Measurements from ENCODE around the gene BPNT1.
A peak's percentile ranks its signal among the peaks of the same experiment; 100 is the strongest.

DNA sequence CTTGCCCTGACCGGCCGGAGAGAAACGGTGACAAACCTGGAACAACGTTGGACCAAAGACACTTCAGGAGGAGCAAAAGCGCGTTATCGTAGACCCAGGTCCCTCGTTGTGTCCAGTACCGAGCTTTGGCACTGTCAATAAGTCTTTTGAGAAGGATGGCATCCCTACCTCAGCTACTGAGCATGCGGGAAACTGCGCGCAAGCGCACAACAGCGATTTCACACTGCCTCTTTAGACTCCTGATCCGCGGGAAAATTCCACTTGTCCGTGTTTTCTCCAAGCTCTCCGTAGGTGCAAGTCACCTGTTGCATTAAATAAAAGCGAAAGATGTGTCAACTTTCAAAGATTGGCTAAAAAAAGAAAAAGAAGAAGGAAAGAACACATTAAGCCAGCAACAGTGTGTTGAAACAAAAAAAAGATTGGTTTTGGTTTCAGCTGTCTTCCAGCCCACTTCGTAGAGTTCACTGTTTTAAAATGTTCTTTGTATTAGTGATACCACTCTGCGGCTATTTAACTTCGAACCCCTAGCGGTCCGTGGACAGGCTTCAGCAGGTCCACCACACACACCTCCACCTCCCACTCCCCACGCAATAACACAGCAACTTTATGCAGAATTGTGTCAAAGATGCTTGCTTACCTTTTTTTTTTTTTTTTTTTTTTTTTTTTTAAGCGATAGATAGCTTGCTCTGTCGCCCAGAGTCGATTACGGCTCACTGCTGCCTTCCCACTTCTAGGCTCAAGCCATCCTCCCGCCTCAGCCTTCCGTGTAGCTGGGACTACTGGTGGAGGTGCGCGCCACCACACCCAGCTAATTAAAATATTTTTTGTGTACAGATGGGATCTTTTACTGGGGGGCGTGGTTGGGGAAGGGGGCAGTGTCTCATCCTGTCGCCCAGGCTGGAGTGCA, at the start of gene BPNT1:
- TF ChIP-seq, protein P1, sequence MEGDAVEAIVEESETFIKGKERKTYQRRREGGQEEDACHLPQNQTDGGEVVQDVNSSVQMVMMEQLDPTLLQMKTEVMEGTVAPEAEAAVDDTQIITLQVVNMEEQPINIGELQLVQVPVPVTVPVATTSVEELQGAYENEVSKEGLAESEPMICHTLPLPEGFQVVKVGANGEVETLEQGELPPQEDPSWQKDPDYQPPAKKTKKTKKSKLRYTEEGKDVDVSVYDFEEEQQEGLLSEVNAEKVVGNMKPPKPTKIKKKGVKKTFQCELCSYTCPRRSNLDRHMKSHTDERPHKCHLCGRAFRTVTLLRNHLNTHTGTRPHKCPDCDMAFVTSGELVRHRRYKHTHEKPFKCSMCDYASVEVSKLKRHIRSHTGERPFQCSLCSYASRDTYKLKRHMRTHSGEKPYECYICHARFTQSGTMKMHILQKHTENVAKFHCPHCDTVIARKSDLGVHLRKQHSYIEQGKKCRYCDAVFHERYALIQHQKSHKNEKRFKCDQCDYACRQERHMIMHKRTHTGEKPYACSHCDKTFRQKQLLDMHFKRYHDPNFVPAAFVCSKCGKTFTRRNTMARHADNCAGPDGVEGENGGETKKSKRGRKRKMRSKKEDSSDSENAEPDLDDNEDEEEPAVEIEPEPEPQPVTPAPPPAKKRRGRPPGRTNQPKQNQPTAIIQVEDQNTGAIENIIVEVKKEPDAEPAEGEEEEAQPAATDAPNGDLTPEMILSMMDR (CRISPR knock-in tag; IDR thresholded peaks at IDR 0.05): no peak
- TF ChIP-seq ZNF292 (CRISPR knock-in tag; IDR thresholded peaks at IDR 0.05; ENCODE audit: borderline replicate concordance, low read depth): no peak; the same call in 1 of the 2 replicates
- TF ChIP-seq, protein P2, sequence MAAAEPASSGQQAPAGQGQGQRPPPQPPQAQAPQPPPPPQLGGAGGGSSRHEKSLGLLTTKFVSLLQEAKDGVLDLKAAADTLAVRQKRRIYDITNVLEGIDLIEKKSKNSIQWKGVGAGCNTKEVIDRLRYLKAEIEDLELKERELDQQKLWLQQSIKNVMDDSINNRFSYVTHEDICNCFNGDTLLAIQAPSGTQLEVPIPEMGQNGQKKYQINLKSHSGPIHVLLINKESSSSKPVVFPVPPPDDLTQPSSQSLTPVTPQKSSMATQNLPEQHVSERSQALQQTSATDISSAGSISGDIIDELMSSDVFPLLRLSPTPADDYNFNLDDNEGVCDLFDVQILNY (CRISPR knock-in tag; conservative IDR thresholded peaks at IDR 0.05): no peak
- no peak for TF ChIP-seq ESRRA (CRISPR knock-in tag; IDR thresholded peaks at IDR 0.05; ENCODE audit: low read depth)
- no peak for TF ChIP-seq RBM39 (IDR thresholded peaks at IDR 0.05; ENCODE audit: low read depth, low read length, poor library complexity, severe bottlenecking)
- TF ChIP-seq, protein P3, sequence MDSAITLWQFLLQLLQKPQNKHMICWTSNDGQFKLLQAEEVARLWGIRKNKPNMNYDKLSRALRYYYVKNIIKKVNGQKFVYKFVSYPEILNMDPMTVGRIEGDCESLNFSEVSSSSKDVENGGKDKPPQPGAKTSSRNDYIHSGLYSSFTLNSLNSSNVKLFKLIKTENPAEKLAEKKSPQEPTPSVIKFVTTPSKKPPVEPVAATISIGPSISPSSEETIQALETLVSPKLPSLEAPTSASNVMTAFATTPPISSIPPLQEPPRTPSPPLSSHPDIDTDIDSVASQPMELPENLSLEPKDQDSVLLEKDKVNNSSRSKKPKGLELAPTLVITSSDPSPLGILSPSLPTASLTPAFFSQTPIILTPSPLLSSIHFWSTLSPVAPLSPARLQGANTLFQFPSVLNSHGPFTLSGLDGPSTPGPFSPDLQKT (CRISPR knock-in tag; IDR thresholded peaks at IDR 0.05; ENCODE audit: borderline replicate concordance): no peak
- no peak for TF ChIP-seq FOXJ3 (CRISPR knock-in tag; IDR thresholded peaks at IDR 0.05; ENCODE audit: borderline replicate concordance)
- no peak for TF ChIP-seq MIER2 (CRISPR knock-in tag; IDR thresholded peaks at IDR 0.05)
- peak; percentile 78 to 94 for TF ChIP-seq POLR2A (IDR thresholded peaks at IDR 0.05; ENCODE audit: insufficient read depth in 1 of 2, low read depth in 2 of 2, low read length in 2 of 2)
- TF ChIP-seq, protein P4, sequence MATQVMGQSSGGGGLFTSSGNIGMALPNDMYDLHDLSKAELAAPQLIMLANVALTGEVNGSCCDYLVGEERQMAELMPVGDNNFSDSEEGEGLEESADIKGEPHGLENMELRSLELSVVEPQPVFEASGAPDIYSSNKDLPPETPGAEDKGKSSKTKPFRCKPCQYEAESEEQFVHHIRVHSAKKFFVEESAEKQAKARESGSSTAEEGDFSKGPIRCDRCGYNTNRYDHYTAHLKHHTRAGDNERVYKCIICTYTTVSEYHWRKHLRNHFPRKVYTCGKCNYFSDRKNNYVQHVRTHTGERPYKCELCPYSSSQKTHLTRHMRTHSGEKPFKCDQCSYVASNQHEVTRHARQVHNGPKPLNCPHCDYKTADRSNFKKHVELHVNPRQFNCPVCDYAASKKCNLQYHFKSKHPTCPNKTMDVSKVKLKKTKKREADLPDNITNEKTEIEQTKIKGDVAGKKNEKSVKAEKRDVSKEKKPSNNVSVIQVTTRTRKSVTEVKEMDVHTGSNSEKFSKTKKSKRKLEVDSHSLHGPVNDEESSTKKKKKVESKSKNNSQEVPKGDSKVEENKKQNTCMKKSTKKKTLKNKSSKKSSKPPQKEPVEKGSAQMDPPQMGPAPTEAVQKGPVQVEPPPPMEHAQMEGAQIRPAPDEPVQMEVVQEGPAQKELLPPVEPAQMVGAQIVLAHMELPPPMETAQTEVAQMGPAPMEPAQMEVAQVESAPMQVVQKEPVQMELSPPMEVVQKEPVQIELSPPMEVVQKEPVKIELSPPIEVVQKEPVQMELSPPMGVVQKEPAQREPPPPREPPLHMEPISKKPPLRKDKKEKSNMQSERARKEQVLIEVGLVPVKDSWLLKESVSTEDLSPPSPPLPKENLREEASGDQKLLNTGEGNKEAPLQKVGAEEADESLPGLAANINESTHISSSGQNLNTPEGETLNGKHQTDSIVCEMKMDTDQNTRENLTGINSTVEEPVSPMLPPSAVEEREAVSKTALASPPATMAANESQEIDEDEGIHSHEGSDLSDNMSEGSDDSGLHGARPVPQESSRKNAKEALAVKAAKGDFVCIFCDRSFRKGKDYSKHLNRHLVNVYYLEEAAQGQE (IDR thresholded peaks at IDR 0.05; ENCODE audit: borderline replicate concordance in 1 of 2, low read depth in 1 of 2, low read length in 2 of 2): no peak; a peak in 1 of 4 replicates
- TF ChIP-seq ZNF138 (CRISPR knock-in tag; IDR thresholded peaks at IDR 0.05; ENCODE audit: low read depth): no peak

Measured in HepG2 (cell line).